GM18511 (cell line): ENCODE measurements around the gene ADISSP.

Experiments
- ATAC-seq: cut with Tn5 transposase; IDR thresholded peaks from one replicate; pipeline ENCODE4 v1.9.1; 2021; ENCODE audit warnings: mild to moderate bottlenecking, moderate library complexity; ENCODE audit not compliant: unreplicated experiment

Gene ADISSP

DNA sequence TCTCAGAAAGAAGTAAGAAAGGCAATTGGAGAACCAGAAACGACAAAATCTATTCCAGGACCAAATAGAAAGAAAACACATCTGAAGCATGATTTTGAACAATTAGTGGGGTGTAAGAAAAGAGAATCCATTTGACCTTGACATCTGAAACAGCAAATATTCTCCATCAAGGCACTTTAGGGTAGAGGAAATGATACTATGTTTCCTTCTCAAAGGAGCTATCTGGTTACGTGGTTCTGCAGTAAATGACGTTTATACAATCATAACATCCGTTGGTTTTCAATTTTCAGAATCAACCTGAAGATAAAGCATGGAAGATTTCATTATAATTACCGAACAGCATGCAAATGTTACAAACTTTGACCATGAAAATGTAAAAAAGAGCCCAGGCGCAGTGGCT is 46.9 kb downstream of the ADISSP start:
- ATAC-seq, result no peak

- no peak for ATAC-seq
Observed at GRCh38 chr20:3720068-3720467, 47.5 kb downstream of the ADISSP start.

DNA sequence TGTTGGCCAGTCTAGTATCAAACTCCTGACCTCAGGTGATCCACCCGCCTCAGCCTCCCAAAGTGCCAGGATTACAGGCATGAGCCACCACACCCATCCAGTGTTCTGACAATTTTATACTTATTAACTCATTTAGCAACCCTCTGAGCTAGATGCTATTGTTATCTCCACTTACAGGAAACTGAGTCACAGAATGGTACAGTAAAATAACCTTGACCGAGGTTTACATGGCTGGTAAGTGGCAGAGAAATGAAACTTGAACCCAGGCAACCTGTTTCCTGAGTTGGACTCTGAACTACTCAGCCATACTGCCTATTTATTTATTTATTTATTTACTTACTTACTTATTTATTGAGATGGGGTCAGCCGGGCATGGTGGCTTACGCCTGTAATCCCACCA is 48.5 kb downstream of the ADISSP start:
- ATAC-seq, result no peak

DNA sequence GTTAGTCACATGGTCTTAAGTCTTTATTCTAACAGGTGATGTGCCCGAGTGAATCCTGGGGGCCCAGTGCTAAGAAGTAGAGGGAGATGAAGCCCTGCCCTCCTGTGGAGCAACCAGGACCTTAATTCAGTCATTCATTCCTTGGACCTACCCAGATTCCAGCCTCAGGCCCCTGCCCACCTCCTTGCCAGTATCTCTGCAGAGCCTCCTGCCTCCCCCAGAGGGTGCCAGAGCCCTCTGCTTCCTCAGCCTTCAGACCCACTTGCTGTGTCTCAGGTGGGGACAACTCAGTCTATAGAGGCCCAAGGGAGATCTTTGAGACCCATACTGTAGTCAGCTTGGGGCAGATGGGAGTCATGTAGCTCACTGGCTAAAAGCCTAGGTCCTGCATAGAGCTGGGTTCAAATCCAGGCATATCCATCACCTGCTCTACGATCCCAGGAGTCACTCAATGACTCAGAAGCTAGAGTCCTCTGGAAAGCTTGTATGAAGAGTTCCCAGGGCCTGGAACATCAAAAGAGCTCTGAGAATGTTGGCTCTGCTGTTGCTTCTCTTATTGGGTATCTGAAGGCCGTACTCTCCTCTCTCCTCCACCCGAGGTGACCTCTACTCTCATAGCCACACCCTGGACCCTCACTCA is 51.2 kb downstream of the ADISSP start:
- ATAC-seq, result no peak

GRCh38 chr20:3714092-3714491 is 53.5 kb downstream of the ADISSP start:
- ATAC-seq, result no peak

DNA sequence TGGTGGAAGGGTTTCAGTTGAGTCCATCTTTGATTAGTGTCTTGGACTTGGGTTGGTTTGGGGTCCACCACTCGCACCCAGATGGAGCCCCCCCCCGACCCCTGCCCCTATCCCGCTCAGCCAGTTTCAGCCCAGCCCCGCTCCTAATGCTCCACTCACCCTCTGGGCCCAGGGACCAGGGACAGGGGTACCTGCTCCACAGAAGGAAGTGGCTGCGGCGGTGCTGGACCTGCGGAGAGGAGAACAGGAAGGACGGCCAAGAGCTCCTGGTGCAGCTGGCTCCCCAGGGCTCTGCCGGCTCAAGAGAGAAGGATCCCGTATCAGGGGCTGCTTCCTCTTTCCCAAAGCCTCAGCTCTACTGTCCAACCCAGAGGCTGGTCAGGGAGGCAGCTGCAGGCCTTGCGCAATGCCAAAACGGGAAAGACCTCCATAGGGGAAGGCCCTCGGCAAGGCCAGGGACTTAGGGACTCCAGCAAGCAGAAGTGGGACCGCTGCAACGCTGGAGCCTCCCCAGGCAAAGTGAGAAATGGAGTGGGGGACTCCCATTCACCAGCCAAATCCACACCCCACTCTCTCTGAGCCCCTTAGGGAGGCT is 55.2 kb downstream of the ADISSP start, which contains the start of gene SIGLEC1:
TSS of gene SIGLEC1 (minus strand) at position 322 of the 595 bp plus-strand sequence. CDS start 5,472 bp downstream, outside the sequence.
- ATAC-seq, result no peak

DNA sequence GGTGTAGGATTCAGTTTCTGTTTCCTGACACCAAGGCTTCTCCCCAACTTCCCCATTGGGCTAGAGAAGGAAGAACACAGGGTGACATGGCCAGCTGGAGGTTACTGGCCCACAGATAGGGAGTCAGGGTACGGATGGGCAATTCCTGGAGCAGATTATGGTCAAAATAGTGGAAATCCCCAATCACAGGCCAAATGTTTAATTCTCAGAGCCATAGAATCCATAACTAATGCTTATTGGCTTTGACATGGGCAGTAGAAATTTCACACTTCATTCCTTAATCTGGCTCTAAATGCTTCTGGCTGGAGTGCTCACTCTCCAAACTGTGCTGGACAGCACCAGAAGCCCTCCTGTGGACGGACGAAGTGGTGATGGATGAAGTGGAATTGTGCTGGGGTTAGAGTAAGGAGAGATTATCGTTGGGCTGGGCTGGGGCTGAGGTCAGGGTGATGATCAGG is 56.0 kb downstream of the ADISSP start:
- no peak for ATAC-seq

GRCh38 chr20:3710703-3711483 is 56.7 kb downstream of the ADISSP start:
- no peak for ATAC-seq

- no peak for ATAC-seq
Observed at GRCh38 chr20:3710011-3710466, 57.5 kb downstream of the ADISSP start.

- no peak for ATAC-seq
Observed at GRCh38 chr20:3707508-3707899, 60.0 kb downstream of the ADISSP start.

DNA sequence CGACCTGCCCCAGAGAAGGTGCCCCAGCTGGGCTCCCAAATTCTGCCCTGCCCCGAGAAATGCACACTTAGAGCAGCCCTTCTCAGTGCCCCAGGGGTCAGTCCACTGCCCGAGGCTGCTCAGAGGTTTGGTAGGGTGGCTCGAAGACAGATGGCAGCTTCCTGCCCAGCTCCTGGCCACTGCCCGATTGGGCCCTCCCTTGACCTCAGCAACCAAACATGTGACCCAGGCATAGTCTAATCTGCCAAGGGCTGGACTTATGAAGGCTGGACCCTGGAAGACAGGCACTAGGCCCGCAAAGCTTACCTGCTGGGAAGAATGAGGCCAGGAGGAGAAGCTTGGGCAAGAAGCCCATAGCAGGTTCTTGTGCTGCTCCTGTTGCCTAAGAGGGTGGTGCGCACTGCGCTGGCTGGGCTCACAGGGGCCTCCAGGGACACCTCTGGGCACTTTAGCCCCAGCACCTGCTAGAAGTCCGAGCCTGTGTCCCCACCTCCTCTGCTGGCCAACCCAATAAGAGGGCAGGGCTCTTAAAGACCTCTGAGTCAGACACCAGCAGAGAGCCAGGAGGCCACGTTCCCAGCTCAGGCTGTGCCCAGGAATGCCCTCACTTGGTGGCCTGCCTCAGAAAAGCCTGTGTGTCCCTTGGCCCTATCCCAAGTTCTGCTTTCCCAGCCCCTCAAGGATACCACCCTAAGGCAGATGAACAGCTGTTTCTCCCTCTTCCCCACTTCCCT is 60.6 kb downstream of the ADISSP start:
- ATAC-seq, result no peak

DNA sequence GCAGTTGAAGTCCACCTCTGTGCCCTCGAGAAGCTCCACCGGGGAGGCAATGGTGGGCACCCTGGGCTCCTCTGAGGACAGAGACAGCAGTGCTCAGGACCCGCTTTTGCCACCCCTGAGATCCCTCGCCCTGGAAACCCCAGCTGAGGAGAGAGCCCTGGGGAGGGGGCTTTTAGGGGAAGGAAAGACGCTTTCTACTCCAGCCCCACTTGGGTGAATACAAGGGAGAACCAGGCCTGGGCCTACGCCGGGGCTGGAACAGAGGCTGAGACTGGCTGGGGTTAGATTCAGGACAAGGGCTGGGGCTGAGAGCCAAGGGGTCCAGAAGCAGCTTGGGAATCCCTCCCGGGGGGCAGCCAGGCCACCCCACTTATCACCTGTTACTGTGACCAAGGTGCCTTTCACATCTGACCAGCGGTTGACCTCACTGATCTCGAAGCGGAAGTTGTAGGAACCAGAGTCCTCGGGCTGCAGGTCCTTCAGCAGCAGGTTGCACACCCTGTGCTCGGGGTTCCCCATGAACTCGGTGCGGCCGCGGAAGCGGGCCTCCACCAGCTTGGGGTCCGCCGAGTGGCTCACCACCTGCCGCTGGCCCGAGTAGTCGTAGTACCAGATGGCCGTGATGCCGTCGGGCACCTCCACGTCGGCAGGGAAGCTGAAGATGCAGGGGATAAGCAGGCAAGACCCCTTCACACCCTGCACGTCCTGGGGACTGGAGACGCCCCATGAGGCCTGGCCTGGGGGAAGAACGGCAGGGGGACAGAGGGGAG is 61.4 kb downstream of the ADISSP start:
- no peak for ATAC-seq

DNA sequence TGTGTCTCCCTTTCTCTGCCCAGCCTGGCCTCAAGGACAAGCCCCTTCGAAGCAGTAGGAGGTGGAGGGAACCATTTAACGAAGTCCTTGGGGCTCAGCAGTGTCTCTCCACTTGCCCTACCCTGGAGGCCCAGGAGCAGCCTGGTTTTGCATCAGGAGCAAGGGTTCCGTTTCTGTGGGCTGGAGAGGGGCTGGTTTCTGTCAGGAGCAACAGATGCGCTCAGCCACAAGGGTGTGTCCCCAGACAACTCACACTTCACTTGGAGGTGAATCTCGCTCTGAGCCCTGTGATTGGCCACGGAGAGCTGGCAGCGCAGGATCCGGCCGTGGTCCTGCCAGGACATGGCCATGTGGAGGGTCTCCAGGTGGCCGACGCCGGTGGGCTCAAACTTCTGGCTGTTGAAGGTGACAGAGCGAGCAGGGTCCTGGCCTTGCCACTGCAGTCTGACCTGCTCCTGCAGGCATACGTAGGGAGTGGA is 62.0 kb downstream of the ADISSP start:
- no peak for ATAC-seq

GRCh38 chr20:3704087-3704486 is 63.5 kb downstream of the ADISSP start:
- ATAC-seq, result no peak
